ENCODE data around the gene SPOCK3. TPM values are rescaled to one million over a fixed set of nuclear protein-coding genes. Genes with fewer than 3 reads are reported as not detected.

The SPOCK3 gene
- polyA plus RNA-seq, 3 donors = 0.31 to 1.9 (median 1.2) TPM

GRCh38 chr4:167088115-167088514 lies 146.2 kb downstream of the SPOCK3 start:
- Mint-ChIP-seq H3K27me3 (ENCODE audit: low read depth in 3 of 3) (no peaks in the 10 kb centered on the region), H3K4me1 (peaks cover 2% of the 10 kb centered on the region), H3K4me3 (no peak overlapping the region), H3K36me3 (no peaks in the 10 kb centered on the region), H3K9me3 (peaks cover 0 to 5% (median 2%) of the 10 kb centered on the region in 7 donors), H3K27ac (no peak overlapping the region)
- intact Hi-C loops (cut with micrococcal nuclease) = no loop called here
- H3K9me3 ChIP-seq (replicated peaks in 1 of 2; ENCODE audit: control insufficient read depth in 1 of 2, insufficient read depth in 1 of 2, low read length in 2 of 2) = no peaks in the 10 kb centered on the region
- no peak overlapping the region for H3K9ac ChIP-seq (ENCODE audit: insufficient read depth, low read length, poor library complexity, severe bottlenecking)
- DNase-seq = no peak
- no peak overlapping the region for H2AFZ ChIP-seq (ENCODE audit: insufficient read depth, low read depth, low read length, poor library complexity, severe bottlenecking)
- H3K4me3 ChIP-seq (replicated peaks in 1 of 3; ENCODE audit: low read depth in 2 of 3, low read length in 3 of 3) = no peak overlapping the region
- no peaks in the 10 kb centered on the region for H3K4me1 ChIP-seq (ENCODE audit: control insufficient read depth in 1 of 2, insufficient read depth in 2 of 2, low read length in 2 of 2)
- H3K27ac ChIP-seq (ENCODE audit: low read depth in 1 of 2, low read length in 2 of 2) = no peak overlapping the region
- no peaks in the 10 kb centered on the region for H3K27me3 ChIP-seq (ENCODE audit: control insufficient read depth in 2 of 2, insufficient read depth in 2 of 2, low read length in 2 of 2)
- H3K36me3 ChIP-seq (replicated peaks in 1 of 2; ENCODE audit: control insufficient read depth in 1 of 2, insufficient read depth in 2 of 2, low read length in 2 of 2) = no peaks in the 10 kb centered on the region
- no peak overlapping the region for H3K4me2 ChIP-seq (replicated peaks; ENCODE audit: extremely low read depth, low read length, poor library complexity, severe bottlenecking)
- no peaks in the 10 kb centered on the region for H3K79me2 ChIP-seq (ENCODE audit: insufficient read depth, low read length)
- TF ChIP-seq CTCF (IDR thresholded peaks at IDR 0.05) = no peak
- H4K20me1 ChIP-seq (ENCODE audit: insufficient read depth, low read length) = no peaks in the 10 kb centered on the region

- H3K9me3 ChIP-seq (replicated peaks in 1 of 2; ENCODE audit: control insufficient read depth in 1 of 2, insufficient read depth in 1 of 2, low read length in 2 of 2) = no peaks in the 10 kb centered on the region
- H3K36me3 Mint-ChIP-seq = no peaks in the 10 kb centered on the region
- H3K79me2 ChIP-seq (ENCODE audit: insufficient read depth, low read length) = no peaks in the 10 kb centered on the region
- H3K4me1 Mint-ChIP-seq = peaks cover 3% of the 10 kb centered on the region
- no peaks in the 10 kb centered on the region for H4K20me1 ChIP-seq (ENCODE audit: insufficient read depth, low read length)
- no peak overlapping the region for H3K4me3 ChIP-seq (replicated peaks in 1 of 3; ENCODE audit: low read depth in 2 of 3, low read length in 3 of 3)
- H3K4me1 ChIP-seq (ENCODE audit: control insufficient read depth in 1 of 2, insufficient read depth in 2 of 2, low read length in 2 of 2) = no peaks in the 10 kb centered on the region
- peaks cover 0 to 5% (median 2%) of the 10 kb centered on the region in 7 donors for H3K9me3 Mint-ChIP-seq
- no peaks in the 10 kb centered on the region for H3K27me3 ChIP-seq (ENCODE audit: control insufficient read depth in 2 of 2, insufficient read depth in 2 of 2, low read length in 2 of 2)
- no peak for DNase-seq
- WGBS (ENCODE audit: insufficient coverage) = no CpG with 5 or more reads among the region's 2 CpGs
- H3K4me2 ChIP-seq (replicated peaks; ENCODE audit: extremely low read depth, low read length, poor library complexity, severe bottlenecking) = no peak overlapping the region
- H3K27ac ChIP-seq (ENCODE audit: low read depth in 1 of 2, low read length in 2 of 2) = no peak overlapping the region
- peaks cover 0 to 1% (median 0%) of the 10 kb centered on the region in 3 donors for H3K27me3 Mint-ChIP-seq (ENCODE audit: low read depth in 3 of 3)
- H3K9ac ChIP-seq (ENCODE audit: insufficient read depth, low read length, poor library complexity, severe bottlenecking) = no peak overlapping the region
- no peak overlapping the region for H3K27ac Mint-ChIP-seq
- no peak overlapping the region for H3K4me3 Mint-ChIP-seq
- H2AFZ ChIP-seq (ENCODE audit: insufficient read depth, low read depth, low read length, poor library complexity, severe bottlenecking) = no peak overlapping the region
- intact Hi-C loops (cut with micrococcal nuclease) = no loop called here
- TF ChIP-seq CTCF (IDR thresholded peaks at IDR 0.05) = no peak
- H3K36me3 ChIP-seq (replicated peaks in 1 of 2; ENCODE audit: control insufficient read depth in 1 of 2, insufficient read depth in 2 of 2, low read length in 2 of 2) = no peaks in the 10 kb centered on the region
These were observed 150.0 kb downstream of the SPOCK3 start for GRCh38 chr4:167084321-167084720.

Measured in CD14-positive monocyte (primary cell).